Activated CD4-positive, alpha-beta T cell treated with anti-CD3 and anti-CD28 coated beads, Interleukin-2, amount 10 ng/mL, durations not matched to agents 24 days and 14 days (primary cell): Measurements from ENCODE around the gene UNC93B1. TPM values are rescaled to one million over a fixed set of nuclear protein-coding genes. Genes with fewer than 3 reads are reported as not detected.

Experiments
- DNase-seq: peaks from one replicate; pipeline ENCODE4 v3.0.0; 2022
- H3K27ac Mint-ChIP-seq: one replicate; pipeline ENCODE4 v1.8.0; 2022; ENCODE audit warnings: mild to moderate bottlenecking, mixed read lengths
- H3K27me3 Mint-ChIP-seq: one replicate; pipeline ENCODE4 v1.8.0; 2022; ENCODE audit warnings: mixed read lengths
- H3K36me3 Mint-ChIP-seq: one replicate; pipeline ENCODE4 v1.8.0; 2022; ENCODE audit warnings: low read depth, mild to moderate bottlenecking, mixed read lengths
- H3K4me1 Mint-ChIP-seq: one replicate; pipeline ENCODE4 v1.8.0; 2021; ENCODE audit warnings: mixed read lengths
- H3K4me3 Mint-ChIP-seq: one replicate; pipeline ENCODE4 v1.8.0; 2022; ENCODE audit warnings: mild to moderate bottlenecking, moderate library complexity, mixed read lengths
- H3K9me3 Mint-ChIP-seq: one replicate; pipeline ENCODE4 v1.8.0; 2021; ENCODE audit warnings: mixed read lengths
- intact Hi-C: fragments of 100-400 bp; cut with micrococcal nuclease; formaldehyde crosslinking; loops from one replicate; pipeline ENCODE4 v1.15.1; 2023
- total RNA-seq: library from RNA; stranded (reverse); gene quantifications from 2 replicates; pipeline ENCODE4 v1.2.3, GENCODE V29; 2022

UNC93B1 gene
- total RNA-seq, 1 donor from 2014 or later, result 15.6 TPM

DNA sequence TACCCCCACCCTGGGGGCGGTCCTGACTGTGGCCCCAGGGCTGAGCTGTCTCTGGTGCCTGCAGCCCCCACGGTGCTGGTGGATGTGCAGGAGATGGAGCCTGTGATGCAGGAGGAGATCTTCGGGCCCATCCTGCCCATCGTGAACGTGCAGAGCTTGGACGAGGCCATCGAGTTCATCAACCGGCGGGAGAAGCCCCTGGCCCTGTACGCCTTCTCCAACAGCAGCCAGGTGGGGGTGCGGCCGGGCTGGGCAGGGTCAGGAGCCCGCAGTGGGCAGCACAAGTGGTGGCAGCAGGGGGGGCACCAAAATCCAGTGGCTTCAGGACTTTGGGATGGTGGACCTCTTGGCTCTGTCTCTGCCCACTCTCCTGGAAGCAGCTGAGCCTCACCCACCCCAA is 18.6 kb upstream of the UNC93B1 start:
- intact Hi-C loops, result no loop called here
- no peak overlapping the region for H3K27ac Mint-ChIP-seq

DNA sequence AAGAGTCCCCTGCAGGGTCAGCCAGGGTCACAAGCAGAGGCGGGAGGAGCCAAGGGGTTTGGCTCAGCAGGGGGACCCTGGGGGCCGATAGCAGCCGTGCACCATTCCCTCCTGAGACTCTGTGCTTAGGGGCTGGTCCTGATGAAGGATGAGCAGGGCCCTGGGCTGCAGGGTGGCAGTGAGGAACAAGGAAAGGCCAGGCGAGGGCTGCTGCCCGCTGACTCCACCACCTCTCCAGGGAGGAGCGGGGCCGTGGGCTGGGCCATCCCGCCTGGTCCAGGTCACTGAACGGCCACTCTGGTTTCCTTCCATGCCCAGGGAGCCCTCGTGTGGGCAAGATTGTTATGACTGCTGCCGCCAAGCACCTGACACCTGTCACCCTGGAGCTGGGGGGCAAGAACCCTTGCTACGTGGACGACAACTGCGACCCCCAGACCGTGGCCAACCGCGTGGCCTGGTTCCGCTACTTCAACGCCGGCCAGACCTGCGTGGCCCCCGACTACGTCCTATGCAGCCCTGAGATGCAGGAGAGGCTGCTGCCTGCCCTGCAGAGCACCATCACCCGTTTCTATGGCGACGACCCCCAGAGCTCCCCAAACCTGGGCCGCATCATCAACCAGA is 17.4 kb upstream of the UNC93B1 start:
- intact Hi-C loops, result no loop called here
- H3K4me1 Mint-ChIP-seq, result no peaks in the 10 kb centered on the region
- H3K27ac Mint-ChIP-seq, result no peak overlapping the region
- H3K4me3 Mint-ChIP-seq, result no peak overlapping the region
- H3K27me3 Mint-ChIP-seq, result no peaks in the 10 kb centered on the region
- no peaks in the 10 kb centered on the region for H3K36me3 Mint-ChIP-seq
- DNase-seq, result no peak
- H3K9me3 Mint-ChIP-seq, result no peaks in the 10 kb centered on the region

More for the DNA sequence above, 18.6 kb upstream of the UNC93B1 start:
- H3K4me1 Mint-ChIP-seq, result no peaks in the 10 kb centered on the region
- no peaks in the 10 kb centered on the region for H3K36me3 Mint-ChIP-seq
- H3K9me3 Mint-ChIP-seq, result no peaks in the 10 kb centered on the region
- no peak for DNase-seq
- no peak overlapping the region for H3K4me3 Mint-ChIP-seq
- no peaks in the 10 kb centered on the region for H3K27me3 Mint-ChIP-seq

DNA sequence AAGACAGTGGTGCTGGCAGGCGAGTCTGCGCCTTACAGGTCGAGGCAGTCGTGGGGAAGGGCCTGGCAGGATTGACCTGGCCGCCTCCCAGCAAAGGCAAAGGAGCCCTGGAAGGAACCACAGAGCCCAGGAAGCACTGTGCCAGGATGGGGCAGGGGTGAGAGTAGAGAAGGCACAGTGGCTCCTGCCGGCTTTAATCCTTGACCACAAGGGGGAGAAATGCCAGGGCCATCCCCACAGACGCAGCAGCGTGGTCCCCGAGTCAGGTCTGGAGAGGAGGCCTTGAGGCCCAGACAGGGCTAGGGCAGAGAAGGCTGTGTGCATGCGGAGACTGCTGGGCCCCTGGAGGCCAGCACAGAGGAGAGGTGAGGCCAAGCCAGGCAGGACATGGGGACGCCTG is 16.7 kb upstream of the UNC93B1 start:
- Mint-ChIP-seq H3K27ac (no peak overlapping the region), H3K4me1 (no peaks in the 10 kb centered on the region), H3K9me3 (no peaks in the 10 kb centered on the region), H3K27me3 (no peaks in the 10 kb centered on the region), H3K4me3 (no peak overlapping the region), H3K36me3 (no peaks in the 10 kb centered on the region)
- DNase-seq, result no peak
- intact Hi-C loops, result no loop called here

DNA sequence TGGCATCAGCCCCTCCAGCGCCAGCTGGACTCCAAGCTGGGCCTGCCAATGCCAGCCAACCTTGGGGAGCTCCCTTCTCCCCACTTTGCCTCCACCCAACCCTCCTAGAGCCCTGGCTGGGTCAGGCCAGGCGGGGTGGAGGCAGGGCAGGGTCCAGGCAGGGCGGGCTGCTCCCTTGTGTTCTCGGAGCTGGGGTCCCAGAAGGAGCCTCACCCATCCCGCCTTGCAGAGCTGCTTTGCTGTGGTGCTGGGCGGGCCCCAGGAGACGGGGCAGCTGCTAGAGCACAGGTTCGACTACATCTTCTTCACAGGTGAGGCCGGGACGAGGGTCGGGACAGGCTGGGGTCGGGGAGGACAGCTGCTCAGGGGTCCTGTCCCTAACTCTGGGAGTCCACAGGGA is 15.6 kb upstream of the UNC93B1 start:
- no peaks in the 10 kb centered on the region for H3K27me3 Mint-ChIP-seq
- intact Hi-C loops, result no loop called here
- DNase-seq, result no peak
- H3K36me3 Mint-ChIP-seq, result no peaks in the 10 kb centered on the region
- no peaks in the 10 kb centered on the region for H3K9me3 Mint-ChIP-seq
- H3K27ac Mint-ChIP-seq, result no peak overlapping the region
- H3K4me3 Mint-ChIP-seq, result no peak overlapping the region
- H3K4me1 Mint-ChIP-seq, result no peaks in the 10 kb centered on the region

DNA sequence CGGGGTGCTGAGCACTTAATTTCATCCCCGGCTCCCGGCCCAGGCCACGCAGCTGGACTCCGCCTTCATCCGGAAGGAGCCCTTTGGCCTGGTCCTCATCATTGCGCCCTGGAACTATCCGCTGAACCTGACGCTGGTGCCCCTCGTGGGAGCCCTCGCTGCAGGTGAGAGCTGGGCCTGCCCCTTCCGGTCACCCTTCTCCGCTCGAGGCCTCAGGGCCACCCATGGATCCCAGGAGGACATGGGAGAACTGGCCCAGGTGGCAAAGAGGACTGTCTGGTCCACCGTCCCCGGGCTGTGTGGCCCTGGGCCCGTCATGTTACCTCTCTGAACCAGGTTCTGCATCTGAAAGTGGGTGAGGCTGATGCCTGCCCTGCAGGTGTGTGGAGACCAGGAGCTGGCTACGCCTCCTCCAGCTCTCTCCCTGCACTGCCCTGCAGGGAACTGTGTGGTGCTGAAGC is 14.9 kb upstream of the UNC93B1 start:
- intact Hi-C loops, result no loop called here
- Mint-ChIP-seq H3K27me3 (no peaks in the 10 kb centered on the region), H3K4me1 (no peaks in the 10 kb centered on the region), H3K4me3 (no peak overlapping the region), H3K36me3 (no peaks in the 10 kb centered on the region), H3K9me3 (no peaks in the 10 kb centered on the region), H3K27ac (no peak overlapping the region)
- no peak for DNase-seq

DNA sequence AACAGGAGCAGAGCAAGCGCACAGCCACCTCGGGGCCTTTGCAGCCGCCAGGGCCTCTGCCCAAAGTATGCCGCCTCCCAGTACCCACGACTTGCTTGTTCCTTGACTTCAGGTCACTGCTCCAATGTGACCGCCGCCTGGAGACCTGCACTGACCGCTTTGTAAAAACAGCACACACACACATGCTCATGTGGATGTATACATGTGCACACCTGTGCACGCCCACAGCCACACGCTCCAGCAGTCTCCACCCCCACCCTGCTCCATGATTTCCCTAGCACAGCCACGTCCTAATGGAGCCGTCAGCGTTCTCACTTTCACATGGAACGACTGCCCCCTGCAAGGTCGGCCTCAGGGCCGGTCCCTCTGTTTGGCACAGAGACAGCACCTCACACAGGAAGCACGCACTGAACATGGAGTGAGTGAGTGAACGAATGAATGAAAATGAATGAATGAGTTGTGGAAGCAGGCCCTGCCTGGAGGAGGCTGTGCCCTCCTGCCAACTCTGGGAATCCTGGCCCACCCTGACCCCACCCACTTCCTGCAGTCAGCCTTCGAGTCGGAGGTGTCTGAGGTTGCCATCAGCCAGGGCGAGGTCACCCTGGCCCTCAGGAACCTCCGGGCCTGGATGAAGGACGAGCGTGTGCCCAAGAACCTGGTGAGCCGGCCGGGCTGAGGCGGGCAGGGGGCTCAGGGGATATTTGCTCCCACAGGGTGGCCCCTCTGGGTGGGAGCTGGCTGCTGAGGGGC is 14.3 kb upstream of the UNC93B1 start:
- H3K4me1 Mint-ChIP-seq, result no peaks in the 10 kb centered on the region
- H3K36me3 Mint-ChIP-seq, result no peaks in the 10 kb centered on the region
- intact Hi-C loops, result no loop called here
- DNase-seq, result no peak
- no peak overlapping the region for H3K27ac Mint-ChIP-seq
- H3K27me3 Mint-ChIP-seq, result no peaks in the 10 kb centered on the region
- H3K9me3 Mint-ChIP-seq, result no peaks in the 10 kb centered on the region
- H3K4me3 Mint-ChIP-seq, result no peak overlapping the region

DNA sequence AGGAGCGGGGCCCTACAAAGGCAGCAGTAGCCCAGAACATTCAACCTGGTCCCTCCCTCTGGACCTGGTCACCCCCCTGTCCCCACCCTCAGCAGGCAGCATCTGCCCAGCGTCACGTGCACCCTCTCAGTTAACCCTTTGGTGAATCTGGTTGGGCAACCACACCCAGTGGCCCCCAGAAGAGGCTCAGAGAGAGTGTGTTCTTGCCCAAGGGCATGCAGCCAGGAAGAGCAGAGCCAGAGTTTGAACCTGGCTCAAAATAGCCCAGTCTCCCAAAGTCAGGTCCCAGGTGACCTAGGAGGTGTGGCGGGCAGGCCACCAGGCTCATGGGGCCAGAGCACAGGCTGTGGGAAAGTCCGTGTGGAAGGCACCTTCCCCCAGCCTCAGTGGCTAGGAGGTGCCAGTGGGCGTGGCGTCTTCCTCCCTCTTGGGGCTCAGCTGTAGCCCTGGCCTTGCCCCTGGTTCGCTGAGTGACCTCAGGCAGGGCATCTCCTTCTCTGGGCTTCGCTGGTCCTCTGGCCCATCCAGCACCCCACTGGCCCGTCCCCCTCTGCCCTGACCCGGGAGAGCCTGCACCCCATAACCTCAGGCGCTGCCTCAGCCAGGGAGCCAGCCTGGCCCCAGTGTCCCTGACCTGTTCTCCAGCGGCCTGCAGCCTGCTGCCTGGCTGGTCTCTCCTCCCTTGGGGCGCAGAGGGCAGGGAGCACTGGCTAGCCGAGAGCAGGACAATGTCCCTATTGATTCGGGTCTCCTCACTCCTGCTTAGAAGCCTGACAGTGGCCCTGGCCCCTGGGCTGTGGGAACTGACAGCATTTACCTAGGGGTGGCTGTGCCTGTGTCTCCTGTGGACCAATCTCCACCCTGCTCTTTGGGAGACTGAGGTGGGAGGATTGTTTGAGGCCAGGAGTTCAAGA is 13.3 kb upstream of the UNC93B1 start:
- Mint-ChIP-seq H3K27me3 (no peaks in the 10 kb centered on the region), H3K9me3 (no peaks in the 10 kb centered on the region), H3K4me3 (no peak overlapping the region), H3K4me1 (no peaks in the 10 kb centered on the region), H3K36me3 (no peaks in the 10 kb centered on the region), H3K27ac (no peak overlapping the region)
- DNase-seq, result no peak
- intact Hi-C loops, result no loop called here

DNA sequence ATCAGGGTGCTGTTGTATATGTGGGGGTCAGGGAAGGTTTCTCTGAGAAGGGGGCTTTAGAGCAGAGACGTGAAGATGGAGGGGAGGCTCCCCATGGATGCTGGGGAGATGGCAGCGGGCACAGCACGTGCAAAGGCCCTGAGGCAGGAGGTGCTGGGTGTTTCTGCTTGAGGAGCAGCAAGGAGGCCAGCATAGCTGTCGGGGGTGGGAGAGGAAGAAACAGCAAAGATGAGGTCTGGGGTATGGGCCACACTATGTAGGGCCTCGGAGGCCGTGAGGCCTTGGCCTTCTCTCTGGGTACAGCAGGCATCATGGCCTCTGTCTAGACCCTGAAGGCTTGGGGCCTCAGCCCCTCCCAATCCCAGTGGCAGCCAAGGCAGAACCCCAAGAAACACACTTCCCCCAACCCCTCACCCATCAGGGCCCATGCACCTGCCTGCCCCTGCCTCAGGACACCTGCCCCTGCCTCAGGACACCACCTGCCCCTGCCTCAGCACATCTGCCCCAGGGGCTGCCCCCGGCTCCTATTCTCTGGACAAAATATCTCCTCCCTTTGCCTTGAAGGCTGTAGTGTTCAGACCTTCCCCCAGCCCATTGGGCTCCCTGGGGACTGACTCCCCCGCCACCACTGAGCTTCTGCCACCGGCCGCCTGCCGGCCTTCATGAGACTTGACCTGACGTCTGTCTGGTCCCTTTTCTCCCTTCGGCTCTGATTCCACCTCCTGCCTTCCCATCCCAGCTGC is 12.4 kb upstream of the UNC93B1 start:
- no peak overlapping the region for H3K4me3 Mint-ChIP-seq
- no peak for DNase-seq
- intact Hi-C loops, result no loop called here
- no peaks in the 10 kb centered on the region for H3K4me1 Mint-ChIP-seq
- H3K36me3 Mint-ChIP-seq, result no peaks in the 10 kb centered on the region
- H3K27me3 Mint-ChIP-seq, result no peaks in the 10 kb centered on the region
- no peaks in the 10 kb centered on the region for H3K9me3 Mint-ChIP-seq
- no peak overlapping the region for H3K27ac Mint-ChIP-seq

DNA sequence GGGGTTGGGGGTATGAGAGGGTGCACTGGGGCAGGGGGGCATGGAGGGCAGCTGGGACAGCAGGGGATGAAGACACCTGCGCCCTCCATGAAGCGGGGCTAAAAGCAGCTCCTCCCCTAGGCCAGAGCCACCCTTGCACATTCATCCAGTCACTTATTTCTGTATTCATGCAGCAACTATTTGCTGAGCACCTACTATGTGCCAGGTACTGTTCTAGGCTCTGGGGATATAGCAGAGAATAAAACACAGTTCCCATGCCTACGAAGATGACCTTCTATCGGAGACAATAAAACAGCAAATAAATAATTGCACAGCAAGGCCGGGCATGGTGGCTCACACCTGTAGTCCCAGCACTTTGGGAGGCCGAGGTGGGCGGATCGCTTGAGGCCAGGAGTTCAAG is 11.6 kb upstream of the UNC93B1 start:
- Mint-ChIP-seq H3K4me3 (no peak overlapping the region), H3K27ac (no peak overlapping the region), H3K9me3 (no peaks in the 10 kb centered on the region), H3K4me1 (no peaks in the 10 kb centered on the region), H3K36me3 (no peaks in the 10 kb centered on the region), H3K27me3 (no peaks in the 10 kb centered on the region)
- intact Hi-C loops, result no loop called here
- DNase-seq, result no peak

DNA sequence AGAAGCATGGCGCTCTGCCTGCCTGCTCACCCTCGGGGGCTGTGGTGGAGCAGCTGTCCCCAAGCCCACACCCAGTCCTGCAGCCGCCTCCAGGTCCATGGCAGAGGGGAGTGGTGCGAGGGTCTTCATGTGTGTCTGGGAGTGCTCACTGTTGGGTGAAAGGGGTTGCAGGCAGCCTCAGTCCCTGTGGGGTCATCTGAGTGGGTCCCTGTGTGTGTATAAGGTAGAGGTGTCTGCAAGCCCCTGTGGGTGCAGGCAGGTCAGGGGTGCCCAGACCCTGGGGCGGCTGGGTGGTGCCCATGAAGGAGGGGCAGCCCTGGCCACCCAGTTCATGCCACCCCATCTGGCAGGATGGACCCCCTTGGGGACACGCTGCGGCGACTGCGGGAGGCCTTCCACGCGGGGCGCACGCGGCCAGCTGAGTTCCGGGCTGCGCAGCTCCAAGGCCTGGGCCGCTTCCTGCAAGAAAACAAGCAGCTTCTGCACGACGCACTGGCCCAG is 11.1 kb upstream of the UNC93B1 start:
- Mint-ChIP-seq H3K9me3 (no peaks in the 10 kb centered on the region), H3K4me1 (no peaks in the 10 kb centered on the region), H3K4me3 (no peak overlapping the region), H3K27me3 (no peaks in the 10 kb centered on the region), H3K36me3 (no peaks in the 10 kb centered on the region), H3K27ac (no peak overlapping the region)
- intact Hi-C loops, result no loop called here
- DNase-seq, result no peak

DNA sequence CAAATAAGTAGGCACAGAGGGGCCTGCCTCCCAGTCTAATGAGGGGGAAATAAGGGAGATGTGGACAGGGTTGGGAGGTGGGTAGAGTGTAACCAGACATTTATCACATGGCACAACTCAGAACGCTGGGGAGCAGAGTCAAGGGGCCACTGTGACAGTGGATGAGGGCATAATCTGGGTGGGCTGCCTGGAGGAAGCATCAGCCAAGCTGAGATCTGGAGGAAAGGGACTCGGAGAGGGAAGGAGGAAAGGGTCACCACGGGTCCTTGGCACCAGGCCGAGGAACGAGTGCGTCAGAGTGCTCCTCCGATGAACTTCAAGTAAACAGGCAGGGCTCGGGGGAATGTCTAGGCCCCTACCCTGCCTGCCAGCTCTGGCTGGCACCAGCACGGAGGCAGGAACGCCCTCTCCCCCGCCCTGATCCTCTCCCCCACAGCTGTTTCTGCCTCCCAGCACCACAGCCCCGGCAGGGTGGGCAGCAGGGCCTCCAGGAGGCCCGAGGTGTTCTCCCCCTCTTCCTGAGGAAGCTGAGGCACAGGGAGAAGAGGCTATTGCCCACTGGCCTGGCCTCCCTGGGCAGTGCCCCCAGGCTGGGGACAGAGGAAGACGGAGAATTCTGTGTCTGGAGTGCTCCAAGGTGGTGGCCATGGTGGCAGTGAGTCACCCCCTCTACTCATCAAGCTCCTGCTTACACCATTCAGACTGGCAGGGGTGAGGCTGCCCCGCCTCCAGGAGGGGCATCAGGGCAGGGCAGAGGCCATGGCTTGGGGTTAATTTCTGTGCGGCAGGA is 10.5 kb upstream of the UNC93B1 start:
- intact Hi-C loops, result no loop called here

DNA sequence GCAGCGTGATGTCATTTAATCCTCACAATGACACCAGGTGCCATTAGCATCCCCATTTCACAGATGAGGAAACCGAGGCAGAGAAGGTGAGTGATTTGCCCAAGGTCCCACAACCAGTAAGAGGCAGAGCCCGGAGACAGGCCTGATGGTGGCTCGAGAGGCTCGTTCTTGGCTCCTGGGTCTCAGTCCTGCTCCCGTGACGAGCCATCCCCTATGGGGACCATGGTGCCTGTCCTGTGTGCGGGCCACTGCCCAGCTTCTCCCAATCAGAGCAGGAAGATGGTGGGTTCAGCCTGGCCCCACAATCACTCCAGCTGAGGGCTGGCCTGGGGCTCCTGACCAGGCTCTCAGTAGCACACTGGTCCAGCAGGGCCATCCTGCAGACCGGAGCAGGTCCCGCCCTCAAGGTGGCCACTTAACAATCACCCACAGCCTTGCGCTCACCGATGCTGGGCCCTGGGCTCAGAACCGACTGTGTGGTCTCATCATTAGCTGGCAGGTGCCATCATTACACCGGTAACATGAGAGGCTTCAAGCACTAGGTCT is 9.8 kb upstream of the UNC93B1 start:
- no peak for DNase-seq
- no peak overlapping the region for H3K27ac Mint-ChIP-seq
- H3K9me3 Mint-ChIP-seq, result no peaks in the 10 kb centered on the region
- no peaks in the 10 kb centered on the region for H3K36me3 Mint-ChIP-seq
- peaks cover 5% of the 10 kb centered on the region for H3K4me1 Mint-ChIP-seq
- intact Hi-C loops, result no loop called here
- H3K27me3 Mint-ChIP-seq, result no peaks in the 10 kb centered on the region
- H3K4me3 Mint-ChIP-seq, result no peak overlapping the region

More for the DNA sequence above, 10.5 kb upstream of the UNC93B1 start:
- Mint-ChIP-seq H3K4me1 (no peaks in the 10 kb centered on the region), H3K9me3 (no peaks in the 10 kb centered on the region), H3K4me3 (no peak overlapping the region), H3K27ac (no peak overlapping the region), H3K36me3 (no peaks in the 10 kb centered on the region), H3K27me3 (no peaks in the 10 kb centered on the region)
- no peak for DNase-seq
